ENCODE measurements around the gene HYLS1. TPM values are rescaled to one million over a fixed set of nuclear protein-coding genes. Genes with fewer than 3 reads are reported as not detected.
A peak's percentile ranks its signal among the peaks of the same experiment; 100 is the strongest.

Gene HYLS1
- total RNA-seq, 4 donors from 2014 or later, result 2.7 to 3.3 (median 2.8) TPM; not detected in 1

GRCh38 chr11:125869521-125869920 is 17.9 kb upstream of the HYLS1 start:
- H3K27ac ChIP-seq, result no peak overlapping the region
- H3K4me3 ChIP-seq, result no peak overlapping the region
- H3K36me3 ChIP-seq, result no peaks in the 10 kb centered on the region
- no peaks in the 10 kb centered on the region for H3K9me3 ChIP-seq
- no peaks in the 10 kb centered on the region for H3K4me1 ChIP-seq
- H3K27me3 ChIP-seq, result no peaks in the 10 kb centered on the region
- TF ChIP-seq POLR2A (IDR thresholded peaks at IDR 0.05), result no peak
- TF ChIP-seq CTCF (IDR thresholded peaks at IDR 0.05), result no peak
- DNase-seq, result no peak

GRCh38 chr11:125871391-125872137 is 15.9 kb upstream of the HYLS1 start:
- H3K9me3 ChIP-seq, result no peaks in the 10 kb centered on the region
- no peaks in the 10 kb centered on the region for H3K36me3 ChIP-seq
- no peak overlapping the region for H3K4me3 ChIP-seq
- no peak overlapping the region for H3K27ac ChIP-seq
- TF ChIP-seq POLR2A (IDR thresholded peaks at IDR 0.05), result no peak
- peak in 4 of 6 experiments; percentile 10 to 32 (median 25) for TF ChIP-seq CTCF (IDR thresholded peaks at IDR 0.05)
- DNase-seq, result no peak
- no peaks in the 10 kb centered on the region for H3K4me1 ChIP-seq
- H3K27me3 ChIP-seq, result no peaks in the 10 kb centered on the region

GRCh38 chr11:125872138-125872491 is 15.4 kb upstream of the HYLS1 start:
- Histone ChIP-seq H3K27me3 (no peaks in the 10 kb centered on the region), H3K4me3 (no peak overlapping the region), H3K36me3 (no peaks in the 10 kb centered on the region), H3K4me1 (no peaks in the 10 kb centered on the region), H3K27ac (no peak overlapping the region), H3K9me3 (no peaks in the 10 kb centered on the region)
- TF ChIP-seq POLR2A (IDR thresholded peaks at IDR 0.05) (no peak), CTCF (IDR thresholded peaks at IDR 0.05) (no peak)
- DNase-seq, result no peak

GRCh38 chr11:125873881-125874555 is 13.4 kb upstream of the HYLS1 start:
- Histone ChIP-seq H3K9me3 (no peaks in the 10 kb centered on the region), H3K4me3 (no peak overlapping the region), H3K27ac (no peak overlapping the region), H3K27me3 (no peaks in the 10 kb centered on the region), H3K4me1 (no peaks in the 10 kb centered on the region), H3K36me3 (no peaks in the 10 kb centered on the region)
- no peak for TF ChIP-seq POLR2A (IDR thresholded peaks at IDR 0.05)
- no peak for TF ChIP-seq CTCF (IDR thresholded peaks at IDR 0.05)
- DNase-seq, result no peak

GRCh38 chr11:125874556-125875124 is 12.8 kb upstream of the HYLS1 start:
- Histone ChIP-seq H3K9me3 (no peaks in the 10 kb centered on the region), H3K36me3 (no peaks in the 10 kb centered on the region), H3K27ac (no peak overlapping the region), H3K4me3 (no peak overlapping the region), H3K27me3 (no peaks in the 10 kb centered on the region), H3K4me1 (no peaks in the 10 kb centered on the region)
- peak in 2 of 3 donors; percentile 28 to 82 for DNase-seq
- TF ChIP-seq POLR2A (IDR thresholded peaks at IDR 0.05) (no peak), CTCF (IDR thresholded peaks at IDR 0.05) (peak in 5 of 6 experiments; percentile 18 to 77 (median 74))

Measured in Peyer's patch (tissue), 4 donors.